DOHH2 (cell line): ENCODE results near the gene PKD1L1.

ENCODE experiments used
- EZH2phosphoT487 ChIP-seq: fragments of 200-600 bp; sonication (generic); IDR thresholded peaks from 2 replicates; pipeline ENCODE4 v1.6.1; 2017; ENCODE audit warnings: borderline replicate concordance, mild to moderate bottlenecking, antibody characterized with exemption, low read length, moderate library complexity, mixed read lengths
- TF ChIP-seq, protein P1 (sequence below): fragments of 200-600 bp; sonication (generic); IDR thresholded peaks from one replicate; pipeline ENCODE4 v1.5.1; 2014; ENCODE audit warnings: antibody characterized with exemption, mild to moderate bottlenecking, low read depth, low read length; ENCODE audit not compliant: poor library complexity, severe bottlenecking

DNA sequence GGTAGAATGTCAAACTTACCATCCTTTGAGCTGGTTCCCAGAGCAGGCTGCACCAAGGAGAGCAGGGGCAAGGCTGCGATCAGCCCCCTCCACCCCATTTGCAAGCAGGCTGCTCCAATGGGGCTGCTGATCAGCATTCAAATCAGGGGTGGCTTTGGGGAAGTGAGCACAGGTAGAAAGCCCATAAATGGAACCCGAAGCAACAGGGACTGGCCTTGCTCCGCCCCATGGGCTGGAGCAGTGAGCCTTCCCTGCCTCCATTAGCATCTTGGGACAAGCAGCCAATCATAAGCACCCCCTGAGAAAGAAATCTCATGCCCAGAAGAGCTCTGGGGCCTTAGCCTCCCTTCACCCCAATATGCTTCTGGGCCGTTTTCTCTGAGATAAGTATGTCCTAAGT is 4.0 kb upstream of the PKD1L1 start:
- TF ChIP-seq, protein P1, sequence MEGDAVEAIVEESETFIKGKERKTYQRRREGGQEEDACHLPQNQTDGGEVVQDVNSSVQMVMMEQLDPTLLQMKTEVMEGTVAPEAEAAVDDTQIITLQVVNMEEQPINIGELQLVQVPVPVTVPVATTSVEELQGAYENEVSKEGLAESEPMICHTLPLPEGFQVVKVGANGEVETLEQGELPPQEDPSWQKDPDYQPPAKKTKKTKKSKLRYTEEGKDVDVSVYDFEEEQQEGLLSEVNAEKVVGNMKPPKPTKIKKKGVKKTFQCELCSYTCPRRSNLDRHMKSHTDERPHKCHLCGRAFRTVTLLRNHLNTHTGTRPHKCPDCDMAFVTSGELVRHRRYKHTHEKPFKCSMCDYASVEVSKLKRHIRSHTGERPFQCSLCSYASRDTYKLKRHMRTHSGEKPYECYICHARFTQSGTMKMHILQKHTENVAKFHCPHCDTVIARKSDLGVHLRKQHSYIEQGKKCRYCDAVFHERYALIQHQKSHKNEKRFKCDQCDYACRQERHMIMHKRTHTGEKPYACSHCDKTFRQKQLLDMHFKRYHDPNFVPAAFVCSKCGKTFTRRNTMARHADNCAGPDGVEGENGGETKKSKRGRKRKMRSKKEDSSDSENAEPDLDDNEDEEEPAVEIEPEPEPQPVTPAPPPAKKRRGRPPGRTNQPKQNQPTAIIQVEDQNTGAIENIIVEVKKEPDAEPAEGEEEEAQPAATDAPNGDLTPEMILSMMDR = no peak
- no peak for TF ChIP-seq EZH2phosphoT487
